NCI-H2107 (cell line): Measurements from ENCODE around the gene STX1B.

Experiments
- DNase-seq: peaks from one replicate; lab custom pipeline; 2025; lab: John Stamatoyannopoulos, UW

The STX1B gene

GRCh38 chr16:30979170-30980022 lies 31.0 kb downstream of the STX1B start:
- DNase-seq = no peak

- no peak for DNase-seq
Measured at GRCh38 chr16:30977502-30977901, 32.9 kb downstream of the STX1B start.

- no peak for DNase-seq
Measured at GRCh38 chr16:30976486-30976885, 34.0 kb downstream of the STX1B start.

GRCh38 chr16:30974348-30974747 lies 36.1 kb downstream of the STX1B start:
- no peak for DNase-seq

- no peak for DNase-seq
Measured at GRCh38 chr16:30972872-30973271, 37.6 kb downstream of the STX1B start.

- DNase-seq = no peak
Measured at GRCh38 chr16:30971298-30971697, 39.1 kb downstream of the STX1B start.

GRCh38 chr16:30969246-30969842 lies 41.1 kb downstream of the STX1B start:
- DNase-seq = no peak

GRCh38 chr16:30967795-30968194 lies 42.6 kb downstream of the STX1B start:
- DNase-seq = no peak

- DNase-seq = no peak
Measured at GRCh38 chr16:30966033-30966619, 44.3 kb downstream of the STX1B start.

GRCh38 chr16:30965436-30965835 lies 45.0 kb downstream of the STX1B start:
- DNase-seq = no peak

GRCh38 chr16:30964574-30965226 lies 45.7 kb downstream of the STX1B start:
- DNase-seq = no peak

- DNase-seq = no peak
Measured at GRCh38 chr16:30963925-30964511, 46.4 kb downstream of the STX1B start.

GRCh38 chr16:30961384-30961783 lies 49.1 kb downstream of the STX1B start:
- DNase-seq = no peak

- no peak for DNase-seq
Measured at GRCh38 chr16:30958175-30959079, 52.0 kb downstream of the STX1B start.

GRCh38 chr16:30957456-30958174 lies 52.8 kb downstream of the STX1B start, which contains the start of gene SETD1A:
SETD1A (plus strand) TSS chr16:30957754; CDS start chr16:30958732, 978 bp downstream.
- DNase-seq = peak; percentile 90

GRCh38 chr16:30956601-30957455 lies 53.6 kb downstream of the STX1B start:
- DNase-seq = no peak

- no peak for DNase-seq
Measured at GRCh38 chr16:30954993-30955392, 55.4 kb downstream of the STX1B start.

- DNase-seq = no peak
Measured at GRCh38 chr16:30953511-30954124, 56.8 kb downstream of the STX1B start.

GRCh38 chr16:30953111-30953510 lies 57.3 kb downstream of the STX1B start:
- DNase-seq = no peak
